ENCODE measurements around the gene IFNA6.
A peak's percentile ranks its signal among the peaks of the same experiment; 100 is the strongest.

IFNA6 gene

GRCh38 chr9:21350787-21351186, at the start of gene IFNA6:
Gene IFNA6 (minus strand): TSS chr9:21350887. CDS start chr9:21350887, 0 bp downstream.
- Histone ChIP-seq H3K4me3 (ENCODE audit: insufficient read length, low read depth) (no peak within 1 kb of the TSS), H3K9me3 (ENCODE audit: insufficient read depth, low read length) (no peaks in the 10 kb centered on the region), H3K36me3 (ENCODE audit: insufficient read depth, insufficient read length, low read length) (no peaks in the 10 kb centered on the region), H3K9ac (ENCODE audit: insufficient read length, low read depth) (no peak within 1 kb of the TSS), H3K4me1 (ENCODE audit: insufficient read depth, insufficient read length) (no peaks in the 10 kb centered on the region), H3K27me3 (ENCODE audit: insufficient read depth, insufficient read length) (no peaks in the 10 kb centered on the region)
- no peak for DNase-seq (ENCODE audit: low read depth, low spot score)
- TF ChIP-seq YY1 (IDR thresholded peaks at IDR 0.05; ENCODE audit: insufficient read depth, insufficient read length) (no peak), SUZ12 (IDR thresholded peaks at IDR 0.05; ENCODE audit: extremely low read depth, insufficient read depth, insufficient read length) (no peak), ZNF274 (IDR thresholded peaks at IDR 0.05; ENCODE audit: low read depth, low read length) (no peak)

GRCh38 chr9:21399956-21400355, 49.3 kb upstream of the IFNA6 start:
- TF ChIP-seq SUZ12 (IDR thresholded peaks at IDR 0.05; ENCODE audit: extremely low read depth, insufficient read depth, insufficient read length), result no peak
- TF ChIP-seq ZNF274 (IDR thresholded peaks at IDR 0.05; ENCODE audit: low read depth, low read length), result no peak
- no peak for TF ChIP-seq YY1 (IDR thresholded peaks at IDR 0.05; ENCODE audit: insufficient read depth, insufficient read length)
- H3K9ac ChIP-seq (ENCODE audit: insufficient read length, low read depth), result no peak overlapping the region
- H3K36me3 ChIP-seq (ENCODE audit: insufficient read depth, insufficient read length, low read length), result no peaks in the 10 kb centered on the region
- H3K4me1 ChIP-seq (ENCODE audit: insufficient read depth, insufficient read length), result no peaks in the 10 kb centered on the region
- no peak overlapping the region for H3K4me3 ChIP-seq (ENCODE audit: insufficient read length, low read depth)
- DNase-seq (ENCODE audit: low read depth, low spot score), result no peak
- no peaks in the 10 kb centered on the region for H3K9me3 ChIP-seq (ENCODE audit: insufficient read depth, low read length)
- H3K27me3 ChIP-seq (ENCODE audit: insufficient read depth, insufficient read length), result peaks cover 41% of the 10 kb centered on the region

- H3K4me3 ChIP-seq (ENCODE audit: insufficient read length, low read depth), result no peak overlapping the region
- no peaks in the 10 kb centered on the region for H3K9me3 ChIP-seq (ENCODE audit: insufficient read depth, low read length)
- no peak for DNase-seq (ENCODE audit: low read depth, low spot score)
- no peaks in the 10 kb centered on the region for H3K36me3 ChIP-seq (ENCODE audit: insufficient read depth, insufficient read length, low read length)
- H3K4me1 ChIP-seq (ENCODE audit: insufficient read depth, insufficient read length), result no peaks in the 10 kb centered on the region
- H3K9ac ChIP-seq (ENCODE audit: insufficient read length, low read depth), result no peak overlapping the region
- H3K27me3 ChIP-seq (ENCODE audit: insufficient read depth, insufficient read length), result peaks cover 41% of the 10 kb centered on the region
- TF ChIP-seq ZNF274 (IDR thresholded peaks at IDR 0.05; ENCODE audit: low read depth, low read length), result no peak
- TF ChIP-seq YY1 (IDR thresholded peaks at IDR 0.05; ENCODE audit: insufficient read depth, insufficient read length), result no peak
- TF ChIP-seq SUZ12 (IDR thresholded peaks at IDR 0.05; ENCODE audit: extremely low read depth, insufficient read depth, insufficient read length), result no peak
Measured at GRCh38 chr9:21398955-21399489, 48.3 kb upstream of the IFNA6 start.

GRCh38 chr9:21395778-21396717, 45.4 kb upstream of the IFNA6 start:
- DNase-seq (ENCODE audit: low read depth, low spot score), result no peak
- Histone ChIP-seq H3K27me3 (ENCODE audit: insufficient read depth, insufficient read length) (peaks cover 27% of the 10 kb centered on the region), H3K36me3 (ENCODE audit: insufficient read depth, insufficient read length, low read length) (no peaks in the 10 kb centered on the region), H3K4me1 (ENCODE audit: insufficient read depth, insufficient read length) (no peaks in the 10 kb centered on the region), H3K9me3 (ENCODE audit: insufficient read depth, low read length) (no peaks in the 10 kb centered on the region), H3K4me3 (ENCODE audit: insufficient read length, low read depth) (peak overlapping the region; percentile 52), H3K9ac (ENCODE audit: insufficient read length, low read depth) (peak overlapping the region; percentile 24)
- TF ChIP-seq SUZ12 (IDR thresholded peaks at IDR 0.05; ENCODE audit: extremely low read depth, insufficient read depth, insufficient read length), result peak; percentile 33
- no peak for TF ChIP-seq YY1 (IDR thresholded peaks at IDR 0.05; ENCODE audit: insufficient read depth, insufficient read length)

- H3K27me3 ChIP-seq (ENCODE audit: insufficient read depth, insufficient read length), result peaks cover 23% of the 10 kb centered on the region
- no peaks in the 10 kb centered on the region for H3K36me3 ChIP-seq (ENCODE audit: insufficient read depth, insufficient read length, low read length)
- no peak overlapping the region for H3K4me3 ChIP-seq (ENCODE audit: insufficient read length, low read depth)
- DNase-seq (ENCODE audit: low read depth, low spot score), result no peak
- TF ChIP-seq ZNF274 (IDR thresholded peaks at IDR 0.05; ENCODE audit: low read depth, low read length) (no peak), YY1 (IDR thresholded peaks at IDR 0.05; ENCODE audit: insufficient read depth, insufficient read length) (no peak), SUZ12 (IDR thresholded peaks at IDR 0.05; ENCODE audit: extremely low read depth, insufficient read depth, insufficient read length) (no peak)
- H3K9me3 ChIP-seq (ENCODE audit: insufficient read depth, low read length), result no peaks in the 10 kb centered on the region
- H3K4me1 ChIP-seq (ENCODE audit: insufficient read depth, insufficient read length), result no peaks in the 10 kb centered on the region
- no peak overlapping the region for H3K9ac ChIP-seq (ENCODE audit: insufficient read length, low read depth)
Measured at GRCh38 chr9:21392270-21392669, 41.6 kb upstream of the IFNA6 start.

- Histone ChIP-seq H3K9me3 (ENCODE audit: insufficient read depth, low read length) (no peaks in the 10 kb centered on the region), H3K4me3 (ENCODE audit: insufficient read length, low read depth) (no peak within 1 kb of the TSS), H3K9ac (ENCODE audit: insufficient read length, low read depth) (no peak within 1 kb of the TSS), H3K36me3 (ENCODE audit: insufficient read depth, insufficient read length, low read length) (no peaks in the 10 kb centered on the region), H3K4me1 (ENCODE audit: insufficient read depth, insufficient read length) (peaks cover 3% of the 10 kb centered on the region), H3K27me3 (ENCODE audit: insufficient read depth, insufficient read length) (no peaks in the 10 kb centered on the region)
- DNase-seq (ENCODE audit: low read depth, low spot score), result no peak
- no peak for TF ChIP-seq ZNF274 (IDR thresholded peaks at IDR 0.05; ENCODE audit: low read depth, low read length)
- TF ChIP-seq YY1 (IDR thresholded peaks at IDR 0.05; ENCODE audit: insufficient read depth, insufficient read length), result no peak
- TF ChIP-seq SUZ12 (IDR thresholded peaks at IDR 0.05; ENCODE audit: extremely low read depth, insufficient read depth, insufficient read length), result no peak
Measured at GRCh38 chr9:21385131-21385670, 34.5 kb upstream of the IFNA6 start, which contains the start of gene IFNA2. Gene IFNA2 (minus strand): TSS chr9:21385398. CDS start chr9:21385329, 69 bp downstream.

- Histone ChIP-seq H3K27me3 (ENCODE audit: insufficient read depth, insufficient read length) (no peaks in the 10 kb centered on the region), H3K36me3 (ENCODE audit: insufficient read depth, insufficient read length, low read length) (no peaks in the 10 kb centered on the region), H3K9ac (ENCODE audit: insufficient read length, low read depth) (no peak overlapping the region), H3K4me3 (ENCODE audit: insufficient read length, low read depth) (no peak overlapping the region), H3K4me1 (ENCODE audit: insufficient read depth, insufficient read length) (peaks cover 3% of the 10 kb centered on the region), H3K9me3 (ENCODE audit: insufficient read depth, low read length) (no peaks in the 10 kb centered on the region)
- TF ChIP-seq YY1 (IDR thresholded peaks at IDR 0.05; ENCODE audit: insufficient read depth, insufficient read length), result no peak
- TF ChIP-seq ZNF274 (IDR thresholded peaks at IDR 0.05; ENCODE audit: low read depth, low read length), result no peak
- TF ChIP-seq SUZ12 (IDR thresholded peaks at IDR 0.05; ENCODE audit: extremely low read depth, insufficient read depth, insufficient read length), result no peak
- no peak for DNase-seq (ENCODE audit: low read depth, low spot score)
Measured at GRCh38 chr9:21383627-21384026, 32.9 kb upstream of the IFNA6 start.
